Hepatocyte (in vitro differentiated cells): ENCODE data around the gene TNFRSF17.

Experiments
- CTCF ChIP-seq: fragments of 200-600 bp; sonication (generic); IDR thresholded peaks from 2 replicates; pipeline ENCODE4 v1.5.1; 2016; ENCODE audit warnings: antibody characterized with exemption, mild to moderate bottlenecking; ENCODE audit not compliant: poor library complexity
- EZH2 ChIP-seq: fragments of 200-600 bp; sonication (generic); IDR thresholded peaks from 2 replicates; pipeline ENCODE4 v1.6.1; 2016; ENCODE audit warnings: antibody characterized with exemption, mild to moderate bottlenecking, borderline replicate concordance
- EZH2phosphoT487 ChIP-seq: fragments of 200-600 bp; sonication (generic); IDR thresholded peaks from one replicate; pipeline ENCODE4 v1.6.1; 2018; ENCODE audit warnings: antibody characterized with exemption, mild to moderate bottlenecking, low read depth, moderate library complexity; ENCODE audit not compliant: unreplicated experiment, severe bottlenecking

GRCh38 chr16:11994143-11995119 is 29.4 kb downstream of the TNFRSF17 start:
- no peak for TF ChIP-seq CTCF
- no peak for TF ChIP-seq EZH2
- no peak for TF ChIP-seq EZH2phosphoT487
